ENCODE measurements around the gene PTH1R.

PTH1R gene

GRCh38 chr3:46884427-46884826, 6.9 kb downstream of the PTH1R start:
- no peak for DNase-seq

GRCh38 chr3:46884929-46885328, 7.4 kb downstream of the PTH1R start:
- DNase-seq: no peak

DNA sequence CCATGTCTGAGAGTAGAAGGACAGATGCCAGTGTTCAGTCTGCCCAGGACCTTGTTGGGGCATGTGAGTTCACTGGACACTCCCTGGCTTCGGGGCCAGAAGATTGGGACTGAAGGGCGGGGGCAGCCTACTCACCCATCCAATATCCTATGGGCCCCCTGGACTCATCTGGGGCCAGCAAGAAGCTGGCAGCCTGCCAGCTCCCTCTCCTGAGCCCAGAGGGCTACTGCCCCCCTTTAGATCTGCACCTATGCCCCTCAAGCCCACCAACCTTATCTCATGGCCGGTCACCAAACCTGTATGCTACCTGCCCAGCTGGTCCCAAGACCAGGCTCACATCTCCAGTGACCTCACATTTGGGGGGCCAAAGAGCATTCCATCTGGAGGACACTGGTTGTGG, 8.1 kb downstream of the PTH1R start:
- no peak for DNase-seq

GRCh38 chr3:46887980-46888494, 10.5 kb downstream of the PTH1R start:
- DNase-seq: no peak

DNA sequence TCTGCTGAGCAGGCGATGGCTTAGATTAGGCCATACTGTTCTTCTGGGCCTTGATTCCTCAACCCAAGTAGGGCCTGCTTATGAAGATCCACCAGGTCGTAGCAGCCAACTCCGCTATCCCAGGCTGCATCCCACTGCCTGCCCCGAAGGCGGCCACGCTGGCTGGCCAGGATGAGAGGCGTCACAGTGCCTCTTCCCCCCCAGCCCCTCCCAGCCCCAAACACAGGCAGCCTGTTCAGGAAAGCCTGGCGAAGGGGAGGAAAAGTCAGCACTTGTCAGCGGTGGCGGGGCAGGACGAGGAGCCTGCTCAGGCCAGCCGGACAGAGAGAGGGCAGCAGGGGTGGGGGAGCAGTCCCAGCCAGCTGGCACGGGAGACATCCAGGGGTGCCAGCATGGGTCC, 11.2 kb downstream of the PTH1R start:
- no peak for DNase-seq

- no peak for DNase-seq
Measured at GRCh38 chr3:46889381-46890110, 12.0 kb downstream of the PTH1R start.

GRCh38 chr3:46890132-46890531, 12.6 kb downstream of the PTH1R start:
- no peak for DNase-seq

DNA sequence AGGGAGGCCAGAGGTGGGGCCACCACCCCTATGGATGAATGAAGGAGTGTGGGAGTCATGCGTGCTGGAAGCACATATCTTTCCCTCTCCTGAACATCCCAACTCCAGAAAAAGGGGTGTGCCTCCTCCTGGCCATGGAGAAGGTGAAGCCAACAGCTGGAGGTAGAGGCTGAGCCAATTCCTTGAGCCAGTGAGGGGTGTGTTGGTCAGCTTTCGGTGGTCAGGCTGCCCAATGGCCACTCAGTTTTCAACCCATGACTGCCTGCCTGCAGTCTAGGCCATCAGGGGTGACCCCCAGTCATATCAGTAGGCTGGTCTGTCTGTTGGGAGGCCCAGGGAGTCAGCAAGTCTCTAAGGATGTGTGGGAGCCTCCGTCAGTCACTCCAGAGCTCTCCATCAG, 13.6 kb downstream of the PTH1R start:
- DNase-seq: no peak

DNA sequence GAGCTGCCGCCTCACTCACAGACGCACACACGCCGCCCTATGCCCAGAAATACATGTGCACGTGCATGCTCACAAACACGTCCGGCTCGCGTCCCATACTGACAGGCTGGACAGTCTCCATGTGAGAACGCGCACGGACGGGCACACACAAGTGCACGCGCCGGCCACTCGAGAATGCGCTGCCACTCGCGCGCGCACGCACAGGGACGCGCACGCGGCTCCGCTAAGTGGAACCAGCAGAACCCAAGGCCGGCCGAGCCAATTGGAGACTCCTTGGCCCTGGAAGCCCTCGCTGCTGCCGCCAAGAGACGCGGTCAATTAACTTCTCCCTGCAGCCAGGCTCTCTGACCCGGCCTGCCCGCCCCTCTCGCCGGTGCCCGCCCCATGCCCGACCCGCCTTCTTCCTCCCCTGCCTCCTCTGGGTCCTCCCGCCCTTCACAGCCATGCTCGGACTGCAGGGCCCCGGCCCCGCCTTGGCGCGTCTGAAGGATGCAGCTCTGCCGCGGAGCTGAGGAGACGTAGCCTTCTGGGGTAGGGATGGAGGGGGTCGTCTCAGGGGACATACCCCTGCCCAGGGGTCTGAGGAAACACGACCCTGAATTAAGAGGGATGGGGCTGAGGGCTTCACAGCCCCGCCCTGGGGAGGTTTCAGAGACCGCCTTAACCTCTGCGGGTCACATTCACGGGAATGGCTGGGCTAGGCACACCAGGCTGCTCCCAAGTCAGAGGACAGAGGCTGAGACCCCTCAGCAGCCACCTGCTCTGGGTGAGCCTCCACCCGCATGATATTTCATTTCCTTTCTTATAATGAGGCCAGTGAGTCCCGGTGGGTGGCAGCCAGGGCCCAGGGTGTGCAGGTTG, 15.0 kb downstream of the PTH1R start:
- peak; percentile 62 for DNase-seq

DNA sequence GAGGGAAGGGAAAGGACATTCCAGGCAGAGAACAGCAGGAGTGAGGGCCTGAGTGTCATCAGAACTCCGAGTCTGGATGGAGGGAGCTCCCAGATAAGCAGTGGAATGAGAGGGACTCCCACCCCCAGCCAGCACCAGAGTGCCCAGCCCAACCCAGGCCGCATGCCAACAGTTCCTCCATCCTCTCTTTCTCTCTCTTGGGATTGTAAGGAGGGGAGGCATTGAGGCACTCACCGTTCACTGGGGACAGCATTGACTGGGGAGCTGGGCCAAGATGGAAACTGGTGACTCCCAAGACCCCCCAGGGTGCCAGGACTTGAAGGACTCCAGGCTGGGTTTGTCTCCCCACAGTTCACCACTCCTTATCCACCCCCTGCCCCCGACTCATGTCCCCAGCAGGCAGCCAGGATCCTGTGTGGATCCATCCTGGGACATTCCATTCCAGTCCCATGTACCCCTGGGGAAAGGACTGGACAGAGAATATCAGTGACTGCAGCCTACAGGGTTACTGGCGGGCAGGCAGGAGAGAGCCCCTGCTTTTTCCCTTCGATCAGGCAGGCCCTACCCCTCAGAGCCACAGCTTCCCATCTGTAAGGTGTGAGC, 15.7 kb downstream of the PTH1R start:
- no peak for DNase-seq

GRCh38 chr3:46893763-46894162, 16.2 kb downstream of the PTH1R start:
- no peak for DNase-seq

DNA sequence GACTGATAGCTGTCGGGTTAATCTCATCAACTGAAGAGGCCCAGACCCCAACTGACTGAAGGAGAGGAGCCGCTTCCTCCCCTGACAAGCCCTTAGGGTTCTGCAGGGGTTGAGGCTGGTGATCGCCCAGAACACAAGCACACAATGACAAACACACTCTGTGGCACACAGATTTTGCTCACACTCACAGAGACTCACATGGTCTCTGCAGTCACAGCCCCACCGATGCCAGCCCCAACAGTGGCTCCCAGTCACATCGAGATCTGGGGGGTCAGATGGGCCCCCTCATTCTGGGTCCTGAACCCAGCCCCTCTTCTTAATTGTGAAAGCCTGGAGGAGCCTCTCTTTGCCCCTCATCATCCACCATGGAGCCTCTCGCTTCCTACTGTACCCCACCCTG, 16.7 kb downstream of the PTH1R start:
- DNase-seq: no peak

GRCh38 chr3:46895204-46895660, 17.7 kb downstream of the PTH1R start:
- no peak for DNase-seq

DNA sequence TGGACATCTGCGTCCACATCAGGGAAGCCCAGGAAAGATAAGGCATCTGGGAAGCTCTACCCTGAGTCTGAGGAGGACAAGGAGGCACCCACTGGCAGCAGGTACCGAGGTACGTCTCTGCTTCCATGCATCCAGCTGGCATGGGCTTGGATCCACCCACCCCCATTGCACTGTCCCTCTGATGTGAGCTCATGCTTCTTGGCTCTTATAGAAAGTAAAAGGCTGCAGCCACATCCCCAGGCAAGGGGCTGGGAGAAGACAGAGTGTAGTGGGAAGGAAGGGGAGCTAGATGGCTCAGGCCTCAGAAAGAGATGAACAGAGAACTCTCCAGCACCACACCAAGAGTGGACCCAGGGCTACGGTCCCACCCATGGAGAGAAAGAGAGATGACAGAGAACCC, 18.2 kb downstream of the PTH1R start:
- no peak for DNase-seq

GRCh38 chr3:46896386-46896785, 18.9 kb downstream of the PTH1R start:
- DNase-seq: no peak

- no peak for DNase-seq
Measured at GRCh38 chr3:46897031-46897430, 19.5 kb downstream of the PTH1R start.

GRCh38 chr3:46897829-46898320, 20.4 kb downstream of the PTH1R start:
- no peak for DNase-seq

- DNase-seq: no peak
Measured at GRCh38 chr3:46898321-46899150, 21.0 kb downstream of the PTH1R start.

DNA sequence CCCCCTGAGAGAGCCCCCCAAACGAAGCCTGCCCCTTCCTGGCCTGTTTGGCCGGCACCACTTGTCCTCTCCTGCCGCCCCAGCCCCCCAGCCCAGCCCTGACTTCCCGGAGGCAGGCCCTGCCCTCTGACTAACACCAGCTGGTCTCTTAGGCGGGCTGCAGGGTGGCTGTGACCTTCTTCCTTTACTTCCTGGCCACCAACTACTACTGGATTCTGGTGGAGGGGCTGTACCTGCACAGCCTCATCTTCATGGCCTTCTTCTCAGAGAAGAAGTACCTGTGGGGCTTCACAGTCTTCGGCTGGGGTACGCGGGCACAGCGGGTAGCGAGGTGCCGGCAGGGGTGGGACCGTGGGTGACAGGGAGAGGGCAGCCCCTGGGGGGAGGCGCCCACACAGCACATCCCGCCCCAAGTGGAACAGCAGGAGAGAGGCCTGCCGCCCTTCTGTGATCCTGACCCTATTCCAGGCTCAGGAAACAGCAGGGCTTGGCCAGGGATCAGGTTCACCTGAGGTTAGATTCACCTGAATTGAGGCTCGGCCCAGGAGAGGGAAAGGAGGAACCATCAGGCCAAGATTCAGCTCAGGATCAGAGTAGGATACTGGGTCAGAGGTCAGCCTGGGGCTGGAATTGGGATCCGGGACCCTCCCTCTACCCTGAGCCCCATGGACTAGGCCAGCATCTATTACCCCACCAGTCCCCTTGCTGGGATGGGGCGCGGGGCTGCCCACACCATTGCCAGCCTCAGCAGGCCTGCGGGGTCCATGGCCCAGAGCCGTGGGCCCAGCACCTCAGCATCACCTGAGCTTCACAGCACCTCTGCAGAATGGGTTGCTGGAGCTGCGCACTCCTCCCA, 21.9 kb downstream of the PTH1R start:
- DNase-seq: no peak

DNA sequence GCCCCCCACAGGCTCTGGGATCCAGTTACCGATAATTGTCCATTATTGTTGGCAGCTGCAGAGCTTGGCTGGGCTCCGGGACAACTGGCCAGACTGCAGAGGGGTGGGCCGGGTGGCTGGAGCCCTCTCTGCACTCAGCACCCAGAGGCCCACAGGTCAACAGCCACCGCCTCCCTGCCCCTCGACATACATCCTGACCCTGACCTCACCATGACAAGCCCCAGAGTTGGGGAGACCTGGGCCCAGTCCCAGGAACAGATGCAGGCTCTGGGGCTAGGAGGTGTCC, 22.4 kb downstream of the PTH1R start:
- no peak for DNase-seq

- no peak for DNase-seq
Measured at GRCh38 chr3:46900356-46900755, 22.8 kb downstream of the PTH1R start.

- no peak for DNase-seq
Measured at GRCh38 chr3:46901061-46901460, 23.5 kb downstream of the PTH1R start.
